HG02678 (cell line): Measurements from ENCODE around the gene PI4K2A.
"Not testable (repeated sequence)": the region's sequence is repeated elsewhere in the genome, so short reads cannot be mapped to it uniquely, and the experiment has no call there.

Experiments
- ATAC-seq: cut with Tn5 transposase; IDR thresholded peaks from one replicate; pipeline ENCODE4 v1.9.1; 2021; ENCODE audit warnings: mild to moderate bottlenecking, moderate library complexity; ENCODE audit not compliant: unreplicated experiment

Gene PI4K2A

DNA sequence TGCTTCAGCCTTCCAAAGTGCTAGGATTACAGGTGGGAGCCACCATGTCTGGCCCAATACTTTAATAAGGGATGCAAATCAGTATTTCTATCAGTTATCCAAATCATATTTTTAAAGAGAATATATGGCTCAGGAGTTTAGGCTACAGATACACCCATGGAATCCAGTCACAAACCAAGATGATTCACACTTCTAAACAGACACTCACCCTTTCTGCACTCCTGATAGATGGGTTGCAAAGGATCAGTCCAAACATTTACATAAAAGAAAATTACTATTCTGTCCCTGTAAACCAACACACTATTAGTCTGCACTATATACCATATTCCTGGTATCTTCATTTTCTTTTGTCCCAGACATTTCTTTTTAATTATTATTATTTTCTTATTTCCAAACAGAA lies 9.4 kb upstream of the PI4K2A start:
- ATAC-seq = no peak

DNA sequence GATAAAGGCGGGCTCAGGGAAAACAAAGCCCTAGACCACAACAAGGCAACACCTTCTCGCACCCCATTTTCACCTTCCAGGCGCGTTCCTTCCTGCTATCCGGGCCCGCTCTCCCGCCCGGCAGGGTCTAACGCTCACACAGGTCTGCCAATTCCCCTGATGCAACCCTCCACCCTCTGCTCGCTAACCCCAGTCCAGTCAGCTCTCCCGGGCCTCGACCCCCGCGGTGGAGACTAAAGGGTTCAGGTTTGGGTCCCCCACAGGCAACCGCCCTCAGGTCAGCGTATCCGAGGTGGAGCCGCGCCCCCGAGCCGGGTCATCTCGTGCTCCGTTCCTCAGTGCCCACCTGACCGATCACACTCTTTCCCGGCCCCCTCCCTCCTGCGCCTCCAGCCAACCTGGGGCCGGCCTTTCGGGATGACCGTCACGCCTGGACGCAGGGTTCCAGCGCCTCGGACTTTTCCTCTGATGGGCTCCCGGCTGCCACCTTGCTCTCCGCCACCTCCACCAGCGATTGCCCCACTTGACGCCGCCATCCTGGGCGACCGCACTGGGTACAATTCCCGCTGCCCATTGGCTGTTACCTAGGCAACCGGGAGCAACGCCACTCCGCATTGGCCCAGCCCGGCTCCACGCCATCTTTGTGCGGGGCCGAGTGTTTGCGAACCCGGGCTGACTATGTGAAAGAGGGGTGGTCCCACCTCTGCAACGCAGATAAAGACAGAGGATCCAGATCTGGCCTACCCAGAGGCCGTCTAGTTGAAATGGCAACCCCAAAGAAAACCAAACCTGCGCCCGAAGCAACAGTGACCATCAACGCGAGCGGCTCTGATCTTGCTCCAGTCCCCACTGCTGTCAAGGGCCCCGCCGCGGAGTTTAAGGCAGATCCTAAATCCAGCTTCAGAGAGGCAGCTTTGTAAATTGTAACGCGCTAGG lies 7.3 kb upstream of the PI4K2A start, which contains the start of gene MORN4:
Gene MORN4 (minus strand): TSS at position 552 of the 936 bp plus-strand sequence. CDS start 13,847 bp downstream, outside the sequence.
- ATAC-seq = peak; percentile 100

DNA sequence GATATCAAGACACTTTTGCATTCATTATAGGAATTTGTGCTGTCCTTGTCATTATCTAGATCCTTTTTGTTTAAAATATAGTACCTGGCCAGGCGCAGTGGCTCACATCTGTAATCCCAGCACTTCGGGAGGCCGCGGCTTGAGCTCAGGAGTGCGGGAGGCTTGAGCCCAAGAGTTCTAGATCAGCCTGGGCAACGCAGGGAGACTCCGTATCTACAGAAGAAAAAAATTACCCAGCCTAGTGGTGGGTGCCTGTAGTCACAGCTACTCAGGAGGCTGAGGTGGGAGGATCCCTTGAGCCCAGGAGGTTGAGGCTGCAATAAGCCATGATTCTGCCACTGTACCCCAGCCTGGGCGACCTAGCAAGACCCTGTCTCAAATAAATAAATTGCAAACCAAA lies 6.5 kb upstream of the PI4K2A start:
- no peak for ATAC-seq

DNA sequence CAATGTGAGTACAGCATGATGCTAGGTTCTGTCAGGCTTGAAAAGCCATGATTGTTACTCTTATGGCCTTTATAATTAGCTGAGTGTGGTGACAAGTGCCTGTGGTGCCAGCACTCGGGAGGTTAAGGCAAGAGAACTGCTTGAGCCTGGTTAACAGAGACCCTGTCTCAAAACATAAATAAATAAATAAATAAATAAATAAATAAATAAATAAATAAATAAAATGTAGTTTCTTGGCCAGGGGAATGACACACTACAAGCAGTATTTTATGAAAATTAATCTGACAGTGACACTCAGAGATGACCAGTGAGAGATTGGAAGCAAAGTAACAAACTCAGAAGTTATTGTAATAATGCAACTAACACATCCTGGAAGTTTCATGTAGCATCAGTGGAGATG lies 4.9 kb upstream of the PI4K2A start:
- no peak for ATAC-seq

DNA sequence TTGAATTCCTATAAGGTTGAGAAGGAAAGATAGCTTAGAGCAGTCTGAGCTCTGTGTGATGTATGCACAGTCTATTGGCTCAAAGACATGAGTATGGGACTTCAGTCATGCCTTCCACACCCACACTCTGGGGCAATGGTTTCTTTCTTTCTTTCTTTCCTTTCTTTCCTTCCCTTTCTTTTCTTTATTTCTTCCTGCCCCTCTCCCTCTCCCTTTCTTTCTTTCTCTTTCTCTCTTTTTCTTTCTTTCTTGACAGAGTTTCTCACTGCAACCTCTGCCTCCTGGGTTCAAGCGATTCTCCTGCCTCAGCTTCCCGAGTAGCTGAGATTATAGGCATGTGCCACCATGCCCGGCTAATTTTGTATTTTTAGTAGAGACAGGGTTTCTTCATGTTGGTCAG lies 1.4 kb upstream of the PI4K2A start:
- ATAC-seq = not testable (repeated sequence)

DNA sequence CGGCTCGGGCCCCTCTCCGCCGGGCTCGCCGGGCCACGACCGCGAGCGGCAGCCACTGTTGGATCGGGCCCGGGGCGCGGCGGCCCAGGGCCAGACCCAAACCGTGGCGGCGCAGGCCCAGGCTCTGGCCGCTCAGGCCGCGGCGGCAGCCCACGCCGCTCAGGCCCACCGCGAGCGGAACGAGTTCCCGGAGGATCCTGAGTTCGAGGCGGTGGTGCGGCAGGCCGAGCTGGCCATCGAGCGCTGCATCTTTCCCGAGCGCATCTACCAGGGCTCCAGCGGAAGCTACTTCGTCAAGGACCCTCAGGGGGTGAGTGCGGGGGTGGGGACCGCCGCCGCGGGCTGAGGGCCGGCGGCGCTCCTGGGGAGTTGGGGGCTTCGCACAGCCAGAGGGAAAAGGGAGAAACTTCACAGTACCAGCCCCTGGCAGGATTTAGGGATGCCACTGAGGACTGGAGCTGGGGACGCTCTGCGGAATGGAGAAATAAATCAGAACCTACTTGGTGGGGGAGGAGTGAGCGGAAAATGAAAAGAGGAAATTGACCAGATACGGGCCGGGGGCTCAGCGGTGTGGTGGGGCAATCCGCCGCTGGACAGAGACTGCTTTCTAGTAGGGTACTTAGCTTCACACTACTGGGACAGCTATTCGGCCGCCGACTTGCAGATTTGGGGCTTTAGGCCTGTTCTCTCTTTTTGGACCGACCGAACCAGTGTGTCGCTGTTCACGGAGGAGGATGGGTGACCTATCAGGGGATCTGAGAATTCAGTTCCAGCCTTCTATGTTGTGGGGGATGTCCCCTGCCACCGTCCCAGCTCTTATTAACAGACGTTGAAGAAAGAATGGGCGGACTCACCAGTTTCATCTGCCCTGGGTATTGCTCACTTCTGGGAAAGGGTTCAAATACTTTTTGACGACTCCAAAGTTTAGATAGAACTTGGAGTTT lies 669 bp downstream of the PI4K2A start:
- ATAC-seq = peak; percentile 9

DNA sequence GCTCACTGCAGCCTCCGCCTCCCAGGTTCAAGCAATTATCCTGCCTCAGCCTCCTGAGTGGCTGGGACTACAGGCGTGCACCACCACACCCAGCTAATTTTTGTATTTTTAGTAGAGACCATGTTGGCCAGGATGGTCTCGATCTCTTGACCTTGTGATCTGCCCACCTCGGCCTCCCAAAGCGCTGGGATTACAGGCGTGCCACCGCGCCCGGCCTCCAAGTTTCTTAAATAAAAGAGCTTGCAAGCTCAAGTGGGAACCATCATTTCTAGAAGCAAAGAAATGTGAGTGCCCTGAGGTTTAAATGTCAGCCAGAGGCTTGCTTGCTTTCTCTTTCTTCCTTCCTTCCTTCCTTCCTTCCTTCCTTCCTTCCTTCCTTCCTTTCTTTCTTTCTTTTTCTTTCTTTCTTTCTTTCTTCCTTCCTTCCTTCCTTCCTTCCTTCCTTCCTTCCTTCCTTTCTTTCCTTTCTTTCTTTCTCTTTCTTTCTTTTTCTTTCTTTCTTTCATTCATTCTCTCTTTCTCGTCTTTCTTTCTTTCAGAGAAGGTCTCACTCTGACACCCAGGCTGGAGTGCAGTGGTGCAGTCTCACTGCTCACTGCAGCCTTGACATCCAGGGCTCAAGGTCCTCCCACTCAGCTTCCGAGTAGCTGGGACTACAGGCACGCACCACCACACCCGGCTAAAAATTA lies 2.1 kb downstream of the PI4K2A start:
- ATAC-seq = not testable (repeated sequence)

DNA sequence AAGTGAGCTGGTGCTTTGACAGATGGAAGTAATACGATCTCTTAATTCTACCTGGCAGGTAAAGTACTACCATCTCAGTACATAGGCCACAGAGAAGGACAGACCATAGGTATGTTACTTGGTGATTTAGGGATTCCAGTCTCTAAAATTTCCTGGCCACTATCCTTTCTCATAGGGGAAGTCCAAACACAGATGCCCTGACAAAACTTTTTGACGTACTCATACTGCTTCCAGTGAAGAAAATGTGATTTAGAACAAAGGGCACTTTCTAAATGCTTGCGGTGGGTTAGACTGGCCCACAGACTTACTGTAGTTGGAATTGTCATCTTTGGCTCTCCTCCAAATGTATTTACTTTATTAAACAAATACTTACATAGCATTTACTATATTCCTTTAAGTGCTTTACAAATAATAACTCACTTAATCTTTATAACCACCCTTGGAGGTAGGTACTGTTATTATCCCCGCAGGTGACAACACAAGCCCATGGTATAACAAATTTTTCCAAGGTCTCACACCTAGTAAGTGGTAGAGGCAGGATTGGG lies 3.0 kb downstream of the PI4K2A start:
- ATAC-seq = no peak

DNA sequence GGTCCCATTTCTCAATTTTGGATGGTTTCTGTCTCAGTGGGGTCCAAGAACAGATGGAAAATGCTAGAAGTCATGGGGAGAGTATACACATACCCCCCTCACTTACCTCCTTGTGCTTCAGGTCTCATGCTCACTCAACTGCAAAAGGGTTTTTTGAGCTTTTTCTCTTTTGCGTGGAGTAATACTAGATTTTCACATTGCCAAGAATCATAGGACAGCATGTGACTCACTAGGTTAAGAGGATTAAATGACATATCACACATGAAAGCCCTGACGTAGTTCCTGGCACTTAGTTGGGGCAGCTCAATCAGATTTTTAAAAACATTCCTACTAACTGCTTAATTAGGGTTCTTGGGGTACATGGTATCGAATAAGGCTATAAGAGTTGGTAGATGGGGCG lies 4.5 kb downstream of the PI4K2A start:
- ATAC-seq = no peak

DNA sequence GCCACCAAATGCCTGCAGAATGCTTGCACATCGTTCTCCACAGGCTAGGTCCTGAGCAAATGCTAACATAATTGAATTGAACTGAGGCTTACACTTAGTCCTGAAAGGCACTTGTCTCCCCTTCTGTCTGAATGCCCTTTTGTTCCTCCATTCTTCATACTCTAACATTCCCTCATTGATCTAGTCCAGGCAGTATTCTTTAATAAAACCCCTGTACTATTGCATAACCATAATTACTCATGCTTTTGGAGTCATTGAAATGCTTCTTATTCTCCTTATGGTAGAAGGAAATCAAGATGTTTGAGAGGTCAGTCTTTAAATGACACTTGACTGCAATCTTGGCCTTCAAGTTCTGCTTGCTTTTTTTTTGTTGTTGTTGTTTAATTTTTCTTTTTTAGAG lies 7.1 kb downstream of the PI4K2A start:
- no peak for ATAC-seq

DNA sequence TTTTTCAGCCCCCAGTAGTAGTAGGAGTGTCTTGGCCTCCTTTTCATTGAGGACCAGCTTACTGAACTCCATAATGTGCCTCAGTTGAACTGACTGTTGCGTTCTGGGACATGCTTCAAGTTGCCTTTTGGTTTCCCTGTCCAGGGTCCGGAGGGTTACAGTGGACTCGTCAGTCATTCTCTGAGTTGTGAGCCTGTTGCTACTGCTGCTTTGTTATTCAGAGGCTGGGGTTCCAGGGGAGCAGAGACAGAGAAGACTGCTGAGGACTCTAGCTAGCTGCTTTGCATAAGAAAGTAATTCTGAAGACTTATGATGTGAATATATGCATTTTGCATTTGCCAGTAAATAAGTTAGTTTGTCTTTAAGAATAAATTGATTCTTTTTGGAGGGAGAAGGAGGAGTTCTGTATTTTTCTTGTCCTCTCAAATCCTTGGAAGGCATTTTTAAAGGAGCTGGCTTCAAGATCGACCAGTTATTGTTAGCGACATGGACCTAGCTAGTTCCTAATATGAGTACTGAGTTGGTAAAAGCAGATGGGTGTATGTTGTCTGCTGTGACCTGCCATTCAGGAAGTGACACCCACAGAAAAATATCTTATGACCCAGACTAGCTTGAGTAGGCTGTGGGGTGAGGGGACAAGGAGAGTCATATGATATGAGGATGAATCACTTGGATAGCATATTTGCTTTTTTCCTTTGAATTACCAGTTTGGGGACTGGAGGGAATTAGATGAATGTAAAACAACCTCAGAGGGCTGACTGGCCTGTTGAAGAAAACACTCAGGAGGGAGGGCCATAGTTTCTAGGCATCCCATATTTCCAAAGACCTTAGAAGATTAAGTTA lies 8.3 kb downstream of the PI4K2A start:
- peak; percentile 88 for ATAC-seq

DNA sequence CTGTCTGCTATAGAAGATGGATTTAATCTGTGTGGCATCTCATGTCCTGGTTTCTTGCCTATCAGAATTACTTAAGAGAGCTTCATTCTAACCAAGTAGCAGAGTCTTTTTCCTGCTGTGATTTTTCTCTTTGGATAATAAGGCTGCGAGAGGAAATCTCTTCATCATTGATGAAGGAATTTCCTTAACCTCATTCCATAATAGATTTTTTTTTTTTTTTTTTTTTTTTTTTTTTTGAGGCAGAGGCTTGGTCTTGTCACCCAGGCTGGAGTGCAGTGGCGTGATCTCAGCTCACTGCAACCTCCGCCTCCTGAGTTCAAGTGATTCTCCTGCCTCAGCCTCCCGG lies 8.9 kb downstream of the PI4K2A start:
- ATAC-seq = peak; percentile 12

DNA sequence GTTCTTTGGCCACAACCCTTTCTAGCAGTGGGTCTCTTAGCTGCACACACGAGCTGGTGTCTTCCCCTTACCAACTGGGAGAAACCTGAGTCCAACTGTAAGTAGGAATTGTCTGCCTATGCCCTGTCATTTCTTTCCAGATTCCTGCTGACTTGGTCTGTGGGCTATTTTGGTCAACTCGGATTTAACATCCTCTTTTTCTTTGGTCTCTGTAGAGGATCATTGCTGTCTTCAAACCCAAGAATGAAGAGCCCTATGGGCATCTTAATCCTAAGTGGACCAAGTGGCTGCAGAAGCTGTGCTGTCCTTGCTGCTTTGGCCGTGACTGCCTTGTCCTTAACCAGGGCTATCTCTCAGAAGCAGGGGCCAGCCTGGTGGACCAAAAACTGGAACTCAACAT lies 10.3 kb downstream of the PI4K2A start:
- ATAC-seq = no peak

DNA sequence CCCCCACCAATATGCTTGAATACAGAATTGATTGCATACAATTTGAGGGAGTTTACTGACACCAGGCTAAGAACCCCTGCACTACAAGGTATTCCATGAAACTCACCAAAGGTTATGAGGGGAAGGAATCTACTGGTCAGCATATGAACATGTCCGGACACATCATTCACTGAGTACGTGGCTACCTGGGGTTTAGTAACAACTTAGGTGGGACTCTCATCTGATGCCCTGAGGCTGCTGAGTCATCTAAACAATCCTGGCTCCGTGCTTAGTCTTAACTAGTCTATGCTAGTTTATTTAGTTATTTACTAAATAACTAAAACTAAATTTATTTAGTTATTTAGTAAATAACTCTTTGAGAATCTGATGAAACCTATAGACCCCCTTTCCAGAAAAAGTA lies 11.3 kb downstream of the PI4K2A start:
- ATAC-seq = no peak

DNA sequence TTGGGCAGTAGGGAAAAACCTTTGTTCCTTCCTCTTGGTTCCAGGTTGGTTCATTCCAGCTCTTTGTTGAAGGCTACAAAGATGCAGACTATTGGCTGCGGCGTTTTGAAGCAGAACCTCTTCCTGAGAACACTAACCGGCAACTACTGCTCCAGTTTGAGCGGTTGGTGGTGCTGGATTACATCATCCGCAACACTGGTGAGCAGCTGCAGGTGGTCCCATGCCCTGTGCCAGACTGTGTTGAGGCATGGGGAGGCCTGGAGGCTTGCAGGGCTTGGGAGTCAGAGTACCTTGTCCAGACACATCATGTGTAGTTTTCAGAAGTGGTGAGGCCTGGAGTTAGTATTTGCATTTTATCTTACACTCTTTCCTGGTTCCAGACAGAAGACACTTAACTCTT lies 16.3 kb downstream of the PI4K2A start:
- no peak for ATAC-seq

DNA sequence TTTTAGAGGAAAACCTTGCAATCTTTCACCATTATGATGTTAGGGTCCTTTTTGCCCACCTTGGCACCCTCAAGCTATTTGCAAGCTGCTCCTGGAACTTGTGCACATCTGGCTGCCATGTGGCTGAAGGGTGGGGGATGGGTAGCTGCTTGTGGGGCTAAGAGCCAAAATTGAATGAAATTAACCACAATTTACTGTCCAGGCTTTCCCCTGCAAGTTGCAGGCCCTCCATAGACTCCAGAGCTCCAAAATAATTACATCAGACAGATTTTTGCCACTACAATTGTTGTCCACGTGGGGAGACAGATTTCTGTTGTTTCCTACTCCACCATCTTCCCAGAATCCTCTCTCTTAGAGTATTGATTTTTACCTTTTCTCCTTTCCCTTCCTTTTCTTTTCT lies 19.1 kb downstream of the PI4K2A start:
- ATAC-seq = no peak

DNA sequence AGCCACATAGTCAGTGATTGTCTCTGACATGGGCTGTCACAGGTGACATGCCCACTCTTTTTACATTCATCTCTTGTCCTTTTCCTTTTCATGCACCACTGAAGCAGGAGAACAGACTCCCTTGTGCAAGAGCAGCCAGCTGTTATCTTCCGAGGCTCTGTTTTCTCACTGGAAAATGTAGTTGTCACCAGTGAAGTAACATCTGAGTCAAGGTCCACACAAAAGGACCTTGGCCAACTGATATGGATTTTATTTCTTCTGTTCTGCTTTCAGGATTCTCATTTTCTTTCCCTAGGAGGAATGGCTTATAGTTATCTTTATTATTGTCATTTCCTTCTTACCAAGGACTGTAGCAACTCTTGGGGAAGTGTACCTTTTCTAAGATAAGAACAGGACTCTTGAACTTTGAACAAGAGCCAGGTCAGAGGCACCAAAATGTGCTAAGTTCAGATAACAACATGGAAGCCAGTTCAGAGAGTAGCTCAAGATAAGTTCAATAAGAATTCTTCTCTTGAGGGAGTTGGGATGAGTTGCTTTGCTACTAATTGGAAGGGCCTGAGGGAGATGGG lies 23.9 kb downstream of the PI4K2A start:
- ATAC-seq = no peak

DNA sequence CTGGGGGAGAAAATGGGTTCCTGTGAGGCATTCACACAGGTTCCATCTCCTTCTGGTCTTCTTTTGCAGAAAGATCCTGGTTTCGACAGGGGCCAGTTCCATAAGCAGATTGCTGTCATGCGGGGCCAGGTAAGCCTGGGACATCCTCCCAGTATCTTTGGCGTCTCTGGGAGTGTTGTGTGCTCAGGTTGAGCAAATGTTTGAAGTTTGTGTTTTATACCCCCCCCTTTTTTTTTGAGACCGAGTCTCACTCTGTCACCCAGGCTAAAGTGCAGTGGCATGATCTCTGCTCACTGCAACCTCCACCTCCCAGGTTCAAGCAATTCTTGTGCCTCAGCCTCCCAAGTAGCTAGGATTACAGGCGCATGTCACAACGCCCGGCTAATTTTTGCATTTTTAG lies 26.5 kb downstream of the PI4K2A start:
- no peak for ATAC-seq

DNA sequence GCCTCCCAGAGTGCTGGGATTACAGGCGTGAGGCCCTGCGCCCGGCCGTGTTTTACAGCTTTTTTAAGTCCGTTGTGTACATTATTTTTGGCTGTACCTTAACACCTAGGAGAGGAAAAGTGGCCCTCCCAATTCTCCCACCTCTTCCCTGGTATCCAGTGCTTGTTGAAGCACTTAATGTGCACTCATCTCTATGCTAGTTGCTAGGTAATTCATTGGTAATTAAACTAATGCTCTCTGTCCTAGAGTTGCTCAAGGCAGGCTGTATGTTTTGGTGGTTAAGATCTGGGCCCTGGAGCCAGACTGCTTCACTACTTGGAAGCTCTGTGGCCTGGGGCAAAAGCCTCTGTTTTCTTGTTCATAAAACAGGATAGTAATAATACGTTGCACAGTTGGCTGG lies 27.0 kb downstream of the PI4K2A start:
- no peak for ATAC-seq

DNA sequence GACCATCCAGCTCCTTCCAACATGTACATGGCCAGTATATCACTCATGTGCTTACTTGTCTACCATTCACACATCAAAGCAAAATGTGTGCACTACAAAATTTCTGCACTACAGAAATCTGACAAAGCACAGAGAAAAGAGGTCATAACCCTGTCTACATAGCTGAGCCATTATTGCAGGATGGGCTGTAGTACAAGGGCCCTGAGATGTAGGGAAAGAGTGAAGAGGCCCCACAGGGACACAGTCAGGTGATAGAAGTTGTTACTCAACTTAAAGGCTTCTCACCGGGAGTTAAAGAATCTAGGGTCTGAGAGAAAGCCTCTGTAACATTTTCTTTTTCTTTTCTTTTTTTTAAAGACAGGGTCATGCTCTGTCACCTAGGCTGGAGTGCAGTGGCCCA lies 29.1 kb downstream of the PI4K2A start:
- ATAC-seq = no peak
